Nephron (organoid): ENCODE measurements around the gene RNF44.
A peak's percentile ranks its signal among the peaks of the same experiment; 100 is the strongest.

Experiments used
- H3K27ac Mint-ChIP-seq, 3 experiments: 2 replicates each; pipeline ENCODE4 v1.8.0; 2020; ENCODE audit warnings: mixed read lengths in 3 of 3, mild to moderate bottlenecking in 2 of 3, moderate library complexity in 1 of 3
- H3K27me3 Mint-ChIP-seq: 2 replicates; pipeline ENCODE4 v1.8.0; 2021; ENCODE audit warnings: low read depth, mild to moderate bottlenecking, moderate library complexity, mixed read lengths
- H3K36me3 Mint-ChIP-seq: 2 replicates; pipeline ENCODE4 v1.8.0; 2020; ENCODE audit warnings: low read depth, mixed read lengths
- H3K4me1 Mint-ChIP-seq: 2 replicates; pipeline ENCODE4 v1.8.0; 2020; ENCODE audit warnings: mixed read lengths
- H3K4me3 Mint-ChIP-seq, 3 experiments: 2 replicates each; pipeline ENCODE4 v1.8.0; 2020; ENCODE audit warnings: mild to moderate bottlenecking in 3 of 3, mixed read lengths in 3 of 3, moderate library complexity in 2 of 3
- H3K9me3 Mint-ChIP-seq: 2 replicates; pipeline ENCODE4 v1.8.0; 2020; ENCODE audit warnings: mixed read lengths
- CTCF ChIP-seq, 3 experiments: fragments of 200-600 bp; sonication (generic); IDR thresholded peaks; one replicate each; pipeline ENCODE4 v1.5.0; 2021; ENCODE audit warnings: antibody characterized with exemption in 3 of 3; ENCODE audit not compliant: unreplicated experiment in 3 of 3

The RNF44 gene

GRCh38 chr5:176540956-176541337 lies 3.7 kb upstream of the RNF44 start:
- TF ChIP-seq CTCF (IDR thresholded peaks at IDR 0.05; ENCODE audit: unreplicated experiment in 3 of 3): no peak
- Mint-ChIP-seq H3K27ac (peak overlapping the region; percentile 73 to 92 (median 92)), H3K4me3 (peak overlapping the region; percentile 84 to 88 (median 86)), H3K36me3 (no peaks in the 10 kb centered on the region), H3K4me1 (peaks cover 46% of the 10 kb centered on the region), H3K9me3 (no peaks in the 10 kb centered on the region), H3K27me3 (peaks cover 15% of the 10 kb centered on the region)

- H3K4me3 Mint-ChIP-seq: peak overlapping the region; percentile 75 to 84 (median 79)
- TF ChIP-seq CTCF (IDR thresholded peaks at IDR 0.05; ENCODE audit: unreplicated experiment in 3 of 3): no peak
- H3K36me3 Mint-ChIP-seq: no peaks in the 10 kb centered on the region
- peak overlapping the region; percentile 48 to 92 (median 73) for H3K27ac Mint-ChIP-seq
- no peaks in the 10 kb centered on the region for H3K9me3 Mint-ChIP-seq
- H3K27me3 Mint-ChIP-seq: peaks cover 15% of the 10 kb centered on the region
- peaks cover 50% of the 10 kb centered on the region for H3K4me1 Mint-ChIP-seq
These were observed 3.3 kb upstream of the RNF44 start for GRCh38 chr5:176540476-176540899.

- Mint-ChIP-seq H3K27ac (peak overlapping the region; percentile 96 to 98 (median 98)), H3K4me1 (peaks cover 65% of the 10 kb centered on the region), H3K4me3 (peak overlapping the region in 2 of 3 experiments; percentile 99 to 100), H3K36me3 (no peaks in the 10 kb centered on the region), H3K27me3 (peaks cover 10% of the 10 kb centered on the region), H3K9me3 (no peaks in the 10 kb centered on the region)
- no peak for TF ChIP-seq CTCF (IDR thresholded peaks at IDR 0.05; ENCODE audit: unreplicated experiment in 3 of 3)
These were observed 1.8 kb upstream of the RNF44 start for GRCh38 chr5:176538989-176539384.

- Mint-ChIP-seq H3K9me3 (no peaks in the 10 kb centered on the region), H3K27ac (peak overlapping the region; percentile 96 to 98 (median 98)), H3K4me1 (peaks cover 68% of the 10 kb centered on the region), H3K27me3 (peaks cover 10% of the 10 kb centered on the region), H3K36me3 (peaks cover 6% of the 10 kb centered on the region), H3K4me3 (peak overlapping the region; percentile 98 to 100 (median 99))
- no peak for TF ChIP-seq CTCF (IDR thresholded peaks at IDR 0.05; ENCODE audit: unreplicated experiment in 3 of 3)
These were observed 1.2 kb upstream of the RNF44 start for GRCh38 chr5:176538230-176538988.

GRCh38 chr5:176537554-176538229 lies 490 bp upstream of the RNF44 start:
- no peak for TF ChIP-seq CTCF (IDR thresholded peaks at IDR 0.05; ENCODE audit: unreplicated experiment in 3 of 3)
- H3K4me1 Mint-ChIP-seq: peaks cover 72% of the 10 kb centered on the region
- H3K36me3 Mint-ChIP-seq: peaks cover 9% of the 10 kb centered on the region
- peaks cover 10% of the 10 kb centered on the region for H3K27me3 Mint-ChIP-seq
- H3K9me3 Mint-ChIP-seq: no peaks in the 10 kb centered on the region
- peak overlapping the region; percentile 98 to 100 (median 99) for H3K4me3 Mint-ChIP-seq
- H3K27ac Mint-ChIP-seq: peak overlapping the region; percentile 96 to 98 (median 98)
